Adrenal gland (tissue), 12 donors: ENCODE data around the gene LRRC74A. TPM values are rescaled to one million over a fixed set of nuclear protein-coding genes. Genes with fewer than 3 reads are reported as not detected.

Experiments used
- DNase-seq, 7 donors: peaks; one replicate each; pipeline ENCODE4 v3.0.0-alpha.2; 2019 to 2020
- H3K27ac ChIP-seq, 5 donors: fragments of 200-600 bp; sonication (generic) in 4 of 5; 1 replicate in 3 of 5; 2 replicates in 2 of 5; pipeline versions ENCODE4 v1.5.1 to v1.8.0; 2016 to 2020; ENCODE audit warnings: mild to moderate bottlenecking in 1 of 5
- H3K27me3 ChIP-seq: fragments of 200-600 bp; 2 replicates; pipeline ENCODE4 v1.8.0; 2021
- H3K36me3 ChIP-seq, 2 donors: fragments of 200-600 bp; replicated peaks in 1 of 2; 1 replicate in 1 of 2; 2 replicates in 1 of 2; pipeline versions ENCODE4 v1.5.1 to v1.8.0; 2018 to 2022
- H3K4me1 ChIP-seq, 2 donors: fragments of 200-600 bp; replicated peaks in 1 of 2; 1 replicate in 1 of 2; 2 replicates in 1 of 2; pipeline versions ENCODE4 v1.5.1 to v1.8.0; 2018 to 2021
- H3K4me3 ChIP-seq, 4 donors: fragments of 200-600 bp; sonication (generic) in 3 of 4; one replicate each; pipeline ENCODE4 v1.5.1; 2016 to 2018
- H3K9me3 ChIP-seq, 3 donors: fragments of 200-600 bp; sonication (generic) in 1 of 3; replicated peaks in 1 of 3; 1 replicate in 2 of 3; 2 replicates in 1 of 3; pipeline versions ENCODE4 v1.5.1 to v1.8.0; 2016 to 2021
- POLR2A ChIP-seq, 2 donors: fragments of 450-650 bp; IDR thresholded peaks; one replicate each; pipeline ENCODE4 v1.6.1; 2017; ENCODE audit warnings: antibody characterized with exemption in 2 of 2, mild to moderate bottlenecking in 2 of 2, moderate library complexity in 1 of 2
- WGBS, 4 donors: extraction: QIAGEN DNeasy Blood & Tissue Kit in 2 of 4; methylation state at CpG; one replicate each; pipeline versions ENCODE4 v1.1.5 to v1.1.7; 2013 to 2017; 5-methylcytosine and 5-hydroxymethylcytosine counted together
- intact Hi-C, 2 donors: fragments of 100-400 bp; cut with DNase I; formaldehyde crosslinking; loops; one replicate each; pipeline versions ENCODE4 v1.14.1 to v1.15.0; 2022 to 2023
- polyA plus RNA-seq, 3 donors: library from polyadenylated mRNA; stranded (reverse); fragments of 200-250 nt in 2 of 3; fragments of 350-450 nt in 1 of 3; fragmentation: Illumina TruSeq in 1 of 3; extraction: RNeasy Lipid Tissue Mini Kit (QIAGEN cat#74804) in 1 of 3; gene quantifications; one replicate each; pipeline ENCODE4 v1.2.3, GENCODE V29; 2013 to 2014
- total RNA-seq, 9 donors: library from RNA; depleted of rRNA in 4 of 9; stranded (reverse); fragments of >200 nt in 4 of 9; fragments of 120-200 nt in 1 of 9; fragmentation: NEBNext Ultra II Directional in 1 of 9; extraction: Animal tissue kit (Norgen Biotek cat#: 25700) in 1 of 9; gene quantifications; one replicate each; pipeline versions ENCODE4 v1.1.0 to v1.2.4, GENCODE V29; 2013 to 2023
- TF ChIP-seq, protein P1 (sequence below), 6 experiments: fragments of 450-650 bp in 4 of 6; fragments of 200-600 bp in 2 of 6; sonication (generic) in 1 of 6; IDR thresholded peaks; 1 replicate in 5 of 6; 2 replicates in 1 of 6; pipeline versions ENCODE4 v1.5.1 to v1.8.0; 2016 to 2021; ENCODE audit warnings: antibody characterized with exemption in 6 of 6, mild to moderate bottlenecking in 2 of 6, moderate library complexity in 1 of 6
- donor health status: healthy with polysubstance abuse.
- donor health status: Bipolar disorder and iron deficiency.
- donor health status: DM: yes; HTN: yes; CAD: no.
- donor health status: DM: no; HTN: no; CAD: no.
- donor health status: DM: no; HTN: no; CAD: no.
- donor health status: DM: yes; HTN: yes; CAD: no.

Gene LRRC74A
- total and polyA plus RNA-seq, 12 donors: not detected

DNA sequence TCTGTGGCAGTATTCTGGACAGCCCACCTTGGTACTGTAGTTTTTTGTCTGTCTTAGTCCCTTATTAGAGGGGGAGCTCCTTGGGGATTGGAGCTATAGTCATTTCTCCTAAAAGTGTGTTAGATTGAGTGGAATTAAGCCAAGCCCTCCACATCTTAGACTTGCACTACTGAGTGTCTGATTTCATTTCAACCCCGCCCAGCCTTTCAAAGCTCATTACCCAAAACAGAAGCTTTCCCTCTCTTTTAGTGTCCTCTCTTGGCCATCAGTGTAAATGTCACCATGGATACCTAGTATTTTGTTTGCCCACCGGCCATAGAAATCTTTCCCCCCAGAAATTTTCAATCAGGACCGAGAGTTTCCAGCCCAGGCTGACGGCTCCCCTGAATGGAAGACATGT, 74.5 kb downstream of the LRRC74A start:
- WGBS, 4 donors: 85 to 90% (median 88%) methylated on average over 4 of the region's 4 CpGs
- no peak overlapping the region for H3K27ac ChIP-seq

DNA sequence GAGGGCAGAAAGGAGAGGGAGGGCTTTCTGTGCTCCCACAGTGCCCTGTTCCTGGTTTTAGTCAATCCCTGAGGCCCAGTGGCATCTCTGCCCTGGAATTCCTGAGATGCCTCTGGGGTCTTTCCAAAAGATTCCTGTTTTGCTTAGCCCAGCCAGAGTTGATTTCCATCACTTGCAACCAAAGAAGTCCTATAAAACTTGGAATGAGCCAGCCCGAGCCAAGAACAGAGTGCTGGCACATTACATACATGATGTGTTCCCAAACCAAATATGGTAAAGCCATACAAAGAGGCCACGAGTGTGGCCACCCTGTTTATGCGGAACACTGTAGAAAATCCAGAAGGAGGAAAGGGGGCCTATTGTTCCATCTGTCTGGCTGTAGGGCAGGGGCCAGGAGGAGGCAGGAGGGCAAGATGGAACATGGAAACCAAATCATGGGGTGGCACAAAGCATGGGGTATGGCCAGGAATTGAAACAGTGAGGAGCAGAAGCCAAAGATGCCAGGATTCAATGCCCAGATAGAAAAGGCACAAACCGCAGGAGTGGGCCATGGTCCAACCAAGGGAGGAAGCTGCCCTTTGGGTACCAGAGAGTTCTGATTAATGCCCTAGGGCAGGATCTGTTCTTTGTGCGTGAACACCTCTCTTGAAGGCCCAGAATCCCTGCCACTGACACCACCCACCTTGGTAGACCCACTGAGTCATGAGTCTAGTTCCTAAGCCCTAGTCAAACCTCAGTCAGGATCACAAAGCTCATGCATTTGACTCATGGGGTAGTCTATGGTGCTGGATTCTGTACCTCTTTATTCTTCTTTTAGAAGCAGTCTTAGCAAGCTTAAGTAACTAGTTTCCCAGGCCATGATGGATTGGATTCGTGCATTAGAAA, 75.2 kb downstream of the LRRC74A start:
- no peaks in the 10 kb centered on the region for H3K27me3 ChIP-seq
- H3K27ac ChIP-seq: no peak overlapping the region
- H3K4me3 ChIP-seq: no peak overlapping the region
- no peaks in the 10 kb centered on the region for H3K9me3 ChIP-seq
- intact Hi-C loops: no loop called here
- 76 to 84% (median 78%) methylated on average over 5 to 6 of the region's 6 CpGs for WGBS, 4 donors
- peaks cover 5 to 15% of the 10 kb centered on the region in 2 donors for H3K4me1 ChIP-seq
- DNase-seq: no peak
- H3K36me3 ChIP-seq: no peaks in the 10 kb centered on the region
- no peak for TF ChIP-seq POLR2A (IDR thresholded peaks at IDR 0.05)
- TF ChIP-seq, protein P1, sequence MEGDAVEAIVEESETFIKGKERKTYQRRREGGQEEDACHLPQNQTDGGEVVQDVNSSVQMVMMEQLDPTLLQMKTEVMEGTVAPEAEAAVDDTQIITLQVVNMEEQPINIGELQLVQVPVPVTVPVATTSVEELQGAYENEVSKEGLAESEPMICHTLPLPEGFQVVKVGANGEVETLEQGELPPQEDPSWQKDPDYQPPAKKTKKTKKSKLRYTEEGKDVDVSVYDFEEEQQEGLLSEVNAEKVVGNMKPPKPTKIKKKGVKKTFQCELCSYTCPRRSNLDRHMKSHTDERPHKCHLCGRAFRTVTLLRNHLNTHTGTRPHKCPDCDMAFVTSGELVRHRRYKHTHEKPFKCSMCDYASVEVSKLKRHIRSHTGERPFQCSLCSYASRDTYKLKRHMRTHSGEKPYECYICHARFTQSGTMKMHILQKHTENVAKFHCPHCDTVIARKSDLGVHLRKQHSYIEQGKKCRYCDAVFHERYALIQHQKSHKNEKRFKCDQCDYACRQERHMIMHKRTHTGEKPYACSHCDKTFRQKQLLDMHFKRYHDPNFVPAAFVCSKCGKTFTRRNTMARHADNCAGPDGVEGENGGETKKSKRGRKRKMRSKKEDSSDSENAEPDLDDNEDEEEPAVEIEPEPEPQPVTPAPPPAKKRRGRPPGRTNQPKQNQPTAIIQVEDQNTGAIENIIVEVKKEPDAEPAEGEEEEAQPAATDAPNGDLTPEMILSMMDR (IDR thresholded peaks at IDR 0.05): no peak

More for the DNA sequence above, 74.5 kb downstream of the LRRC74A start:
- peaks cover 5 to 15% of the 10 kb centered on the region in 2 donors for H3K4me1 ChIP-seq
- H3K4me3 ChIP-seq: no peak overlapping the region
- no peak for TF ChIP-seq POLR2A (IDR thresholded peaks at IDR 0.05)
- TF ChIP-seq, protein P1 (IDR thresholded peaks at IDR 0.05): no peak
- DNase-seq: no peak
- H3K9me3 ChIP-seq: no peaks in the 10 kb centered on the region
- intact Hi-C loops: no loop called here
- H3K27me3 ChIP-seq: no peaks in the 10 kb centered on the region
- H3K36me3 ChIP-seq: no peaks in the 10 kb centered on the region

DNA sequence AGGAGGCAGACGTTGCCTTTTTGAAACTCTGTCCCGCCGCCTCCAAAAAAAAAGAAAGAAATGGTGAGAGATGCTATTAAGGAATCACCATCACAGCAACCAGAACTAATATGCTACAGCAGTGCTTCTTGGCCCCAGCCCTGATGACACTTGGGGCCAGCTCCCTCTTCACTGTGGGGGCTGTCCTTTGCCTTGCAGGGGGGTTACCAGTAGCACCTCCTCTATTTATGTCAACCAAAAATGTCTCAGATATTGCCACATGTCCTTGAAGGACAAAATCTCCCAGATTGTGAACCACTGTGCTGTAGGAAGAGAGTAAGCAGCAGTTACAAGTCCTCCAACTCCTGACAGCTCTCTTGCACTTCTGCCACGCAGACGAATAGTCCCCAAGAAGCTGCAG, 76.4 kb downstream of the LRRC74A start:
- Histone ChIP-seq H3K4me1 (peaks cover 5 to 15% of the 10 kb centered on the region in 2 donors), H3K27ac (no peak overlapping the region), H3K9me3 (no peaks in the 10 kb centered on the region), H3K36me3 (no peaks in the 10 kb centered on the region), H3K4me3 (no peak overlapping the region), H3K27me3 (no peaks in the 10 kb centered on the region)
- DNase-seq: no peak
- TF ChIP-seq, protein P1 (IDR thresholded peaks at IDR 0.05): no peak
- TF ChIP-seq POLR2A (IDR thresholded peaks at IDR 0.05): no peak
- intact Hi-C loops: no loop called here
- whole genome bisulfite sequencing, 4 donors: 76 to 83% (median 79%) methylated on average over 4 to 5 of the region's 5 CpGs

DNA sequence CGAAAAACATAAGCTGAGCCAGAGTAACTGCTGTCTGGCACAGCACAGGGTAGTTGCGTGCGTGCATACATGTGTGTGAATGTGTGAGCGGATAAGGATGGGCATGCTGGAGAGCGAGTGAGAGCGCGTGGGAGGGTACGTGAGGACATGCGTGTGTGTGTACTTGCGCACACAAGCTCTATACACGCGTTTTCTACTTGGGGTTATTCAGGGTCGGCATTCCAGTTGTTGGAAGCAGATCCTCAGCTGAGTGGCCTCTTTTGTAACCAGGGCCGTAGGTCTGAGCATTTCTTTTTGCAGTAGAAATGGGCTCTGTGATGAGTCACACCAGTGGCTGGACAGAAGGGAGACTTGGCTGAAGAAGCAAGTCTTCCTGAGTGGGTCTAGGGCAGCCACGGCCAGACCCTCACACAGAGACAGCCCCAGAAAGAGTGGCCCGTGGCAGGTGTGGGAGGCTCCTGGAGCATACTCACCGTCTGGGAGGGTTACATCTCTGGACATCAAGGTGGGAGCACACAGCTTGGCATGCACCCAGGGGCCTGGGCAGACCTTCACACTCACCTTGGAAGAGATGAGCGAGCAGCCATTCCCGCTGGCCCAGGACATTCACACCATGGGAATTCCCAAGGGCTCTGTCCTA, 78.0 kb downstream of the LRRC74A start:
- Histone ChIP-seq H3K4me3 (no peak overlapping the region), H3K27me3 (no peaks in the 10 kb centered on the region), H3K36me3 (no peaks in the 10 kb centered on the region), H3K27ac (peak overlapping the region in 3 of 5 donors; percentile 67 to 91 (median 70)), H3K9me3 (no peaks in the 10 kb centered on the region), H3K4me1 (peaks cover 5 to 15% of the 10 kb centered on the region in 2 donors)
- TF ChIP-seq, protein P1 (IDR thresholded peaks at IDR 0.05): no peak
- no peak for TF ChIP-seq POLR2A (IDR thresholded peaks at IDR 0.05)
- WGBS, 4 donors: 55 to 65% (median 61%) methylated on average over 14 to 19 of the region's 19 CpGs
- DNase-seq: peak in 6 of 7 donors; percentile 58 to 84 (median 75)
- intact Hi-C loops: no loop called here
